HepG2 (cell line): ENCODE measurements around the gene GPATCH4. TPM values are rescaled to one million over a fixed set of nuclear protein-coding genes. Genes with fewer than 3 reads are reported as not detected.

ENCODE experiments used
- NFKB2 ChIP-seq: sonication (generic); formaldehyde crosslinking; IDR thresholded peaks from 2 replicates; pipeline ENCODE4 v1.4.0; 2020; ENCODE audit warnings: missing genetic modification reagents, borderline replicate concordance
- ZNF768 ChIP-seq: sonication (generic); formaldehyde crosslinking; IDR thresholded peaks from 2 replicates; pipeline ENCODE4 v1.4.0; 2020; ENCODE audit warnings: missing genetic modification reagents
- polyA plus RNA-seq, 8 experiments: library from polyadenylated mRNA; depleted of rRNA in 3 of 8; stranded (reverse) in 7 of 8; unstranded in 1 of 8; fragments of >200 nt; fragmentation: Illumina TruSeq in 4 of 8; extraction: Trizol in 4 of 8; gene quantifications; 2 replicates each; pipeline versions ENCODE4 v1.2.1 to v1.2.3, GENCODE V29; 2011 to 2016; ENCODE audit warnings: low read depth in 4 of 8, missing spikeins in 1 of 8, mixed read lengths in 1 of 8; ENCODE audit not compliant: insufficient read depth in 1 of 8
- total RNA-seq, 5 experiments: library from RNA; depleted of rRNA; stranded (reverse); fragments of >200 nt; fragmentation: Illumina TruSeq; extraction: Trizol; gene quantifications; 2 replicates each; pipeline ENCODE4 v1.2.3, GENCODE V29; 2016; ENCODE audit warnings: low read depth in 1 of 5
- TF ChIP-seq, protein P1 (sequence below): sonication (generic); formaldehyde crosslinking; IDR thresholded peaks from 2 replicates; pipeline ENCODE4 v1.5.0; 2020; ENCODE audit warnings: mild to moderate bottlenecking, missing genetic modification reagents, moderate library complexity
- TF ChIP-seq, protein P2 (sequence below), 2 experiments: sonication (generic) in 1 of 2; formaldehyde crosslinking in 1 of 2; IDR thresholded peaks; 2 replicates each; pipeline versions ENCODE4 v1.4.0 to v1.6.1; 2018 to 2020; ENCODE audit warnings: missing genetic modification reagents in 2 of 2, borderline replicate concordance in 1 of 2, low read depth in 1 of 2, mild to moderate bottlenecking in 1 of 2, missing biosample characterization in 1 of 2
- TF ChIP-seq, protein P3 (sequence below): sonication (generic); formaldehyde crosslinking; IDR thresholded peaks from 2 replicates; pipeline ENCODE4 v1.8.0; 2022; ENCODE audit warnings: missing genetic modification reagents, mild to moderate bottlenecking, borderline replicate concordance
- TF ChIP-seq, protein P4 (sequence below): sonication (generic); formaldehyde crosslinking; IDR thresholded peaks from 2 replicates; pipeline ENCODE4 v1.9.0; 2022; ENCODE audit warnings: missing genetic modification reagents, mild to moderate bottlenecking, borderline replicate concordance
- TF ChIP-seq, protein P5 (sequence below): sonication (generic); formaldehyde crosslinking; IDR thresholded peaks from 2 replicates; pipeline ENCODE4 v1.5.0; 2020; ENCODE audit warnings: missing genetic modification reagents

Gene GPATCH4
- total and polyA plus RNA-seq, 2 of the 13 experiments (the other 11 are each of a cell fraction or from before 2014, with no cell fraction given): 19.2 to 37.9 TPM

DNA sequence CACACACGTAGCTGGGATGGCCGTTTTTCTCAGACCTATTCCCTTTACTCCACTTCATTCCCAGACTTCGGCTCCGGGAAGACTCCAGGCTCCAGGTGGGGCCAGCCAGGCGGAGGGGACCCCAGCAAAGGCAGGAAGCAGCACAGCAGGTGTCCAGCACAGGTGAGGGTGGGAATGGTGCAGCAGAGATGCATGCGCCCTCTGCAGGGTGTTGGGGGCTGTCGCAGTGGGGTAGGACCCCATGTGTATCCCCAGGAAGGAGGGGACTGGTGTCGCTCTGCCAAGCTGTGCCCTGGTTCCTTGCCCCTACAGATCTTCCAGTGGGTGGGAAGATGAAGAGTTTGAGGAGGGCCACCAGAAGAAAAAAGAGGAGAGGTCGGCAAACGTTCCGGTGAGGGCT lies 16.5 kb downstream of the GPATCH4 start (continued):
- TF ChIP-seq, protein P1, sequence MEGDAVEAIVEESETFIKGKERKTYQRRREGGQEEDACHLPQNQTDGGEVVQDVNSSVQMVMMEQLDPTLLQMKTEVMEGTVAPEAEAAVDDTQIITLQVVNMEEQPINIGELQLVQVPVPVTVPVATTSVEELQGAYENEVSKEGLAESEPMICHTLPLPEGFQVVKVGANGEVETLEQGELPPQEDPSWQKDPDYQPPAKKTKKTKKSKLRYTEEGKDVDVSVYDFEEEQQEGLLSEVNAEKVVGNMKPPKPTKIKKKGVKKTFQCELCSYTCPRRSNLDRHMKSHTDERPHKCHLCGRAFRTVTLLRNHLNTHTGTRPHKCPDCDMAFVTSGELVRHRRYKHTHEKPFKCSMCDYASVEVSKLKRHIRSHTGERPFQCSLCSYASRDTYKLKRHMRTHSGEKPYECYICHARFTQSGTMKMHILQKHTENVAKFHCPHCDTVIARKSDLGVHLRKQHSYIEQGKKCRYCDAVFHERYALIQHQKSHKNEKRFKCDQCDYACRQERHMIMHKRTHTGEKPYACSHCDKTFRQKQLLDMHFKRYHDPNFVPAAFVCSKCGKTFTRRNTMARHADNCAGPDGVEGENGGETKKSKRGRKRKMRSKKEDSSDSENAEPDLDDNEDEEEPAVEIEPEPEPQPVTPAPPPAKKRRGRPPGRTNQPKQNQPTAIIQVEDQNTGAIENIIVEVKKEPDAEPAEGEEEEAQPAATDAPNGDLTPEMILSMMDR (CRISPR knock-in tag): peak; percentile 75
- TF ChIP-seq, protein P2, sequence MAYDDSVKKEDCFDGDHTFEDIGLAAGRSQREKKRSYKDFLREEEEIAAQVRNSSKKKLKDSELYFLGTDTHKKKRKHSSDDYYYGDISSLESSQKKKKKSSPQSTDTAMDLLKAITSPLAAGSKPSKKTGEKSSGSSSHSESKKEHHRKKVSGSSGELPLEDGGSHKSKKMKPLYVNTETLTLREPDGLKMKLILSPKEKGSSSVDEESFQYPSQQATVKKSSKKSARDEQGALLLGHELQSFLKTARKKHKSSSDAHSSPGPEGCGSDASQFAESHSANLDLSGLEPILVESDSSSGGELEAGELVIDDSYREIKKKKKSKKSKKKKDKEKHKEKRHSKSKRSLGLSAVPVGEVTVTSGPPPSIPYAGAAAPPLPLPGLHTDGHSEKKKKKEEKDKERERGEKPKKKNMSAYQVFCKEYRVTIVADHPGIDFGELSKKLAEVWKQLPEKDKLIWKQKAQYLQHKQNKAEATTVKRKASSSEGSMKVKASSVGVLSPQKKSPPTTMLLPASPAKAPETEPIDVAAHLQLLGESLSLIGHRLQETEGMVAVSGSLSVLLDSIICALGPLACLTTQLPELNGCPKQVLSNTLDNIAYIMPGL (CRISPR knock-in tag; IDR thresholded peaks at IDR 0.05; ENCODE audit: borderline replicate concordance in 1 of 2, low read depth in 1 of 2): 0 out of 4 replicates have a peak, but pooled peaks of 1 of the 2 experiments have one; percentile 20
- TF ChIP-seq ZNF768 (CRISPR knock-in tag) (peak; percentile 42; the same call in 1 of the 2 replicates), NFKB2 (0 out of 2 replicates have a peak, but pooled peaks have one; percentile 27)
- TF ChIP-seq, protein P3, sequence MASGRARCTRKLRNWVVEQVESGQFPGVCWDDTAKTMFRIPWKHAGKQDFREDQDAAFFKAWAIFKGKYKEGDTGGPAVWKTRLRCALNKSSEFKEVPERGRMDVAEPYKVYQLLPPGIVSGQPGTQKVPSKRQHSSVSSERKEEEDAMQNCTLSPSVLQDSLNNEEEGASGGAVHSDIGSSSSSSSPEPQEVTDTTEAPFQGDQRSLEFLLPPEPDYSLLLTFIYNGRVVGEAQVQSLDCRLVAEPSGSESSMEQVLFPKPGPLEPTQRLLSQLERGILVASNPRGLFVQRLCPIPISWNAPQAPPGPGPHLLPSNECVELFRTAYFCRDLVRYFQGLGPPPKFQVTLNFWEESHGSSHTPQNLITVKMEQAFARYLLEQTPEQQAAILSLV: 0 out of 2 replicates have a peak, but pooled peaks have one; percentile 33
- TF ChIP-seq, protein P4, sequence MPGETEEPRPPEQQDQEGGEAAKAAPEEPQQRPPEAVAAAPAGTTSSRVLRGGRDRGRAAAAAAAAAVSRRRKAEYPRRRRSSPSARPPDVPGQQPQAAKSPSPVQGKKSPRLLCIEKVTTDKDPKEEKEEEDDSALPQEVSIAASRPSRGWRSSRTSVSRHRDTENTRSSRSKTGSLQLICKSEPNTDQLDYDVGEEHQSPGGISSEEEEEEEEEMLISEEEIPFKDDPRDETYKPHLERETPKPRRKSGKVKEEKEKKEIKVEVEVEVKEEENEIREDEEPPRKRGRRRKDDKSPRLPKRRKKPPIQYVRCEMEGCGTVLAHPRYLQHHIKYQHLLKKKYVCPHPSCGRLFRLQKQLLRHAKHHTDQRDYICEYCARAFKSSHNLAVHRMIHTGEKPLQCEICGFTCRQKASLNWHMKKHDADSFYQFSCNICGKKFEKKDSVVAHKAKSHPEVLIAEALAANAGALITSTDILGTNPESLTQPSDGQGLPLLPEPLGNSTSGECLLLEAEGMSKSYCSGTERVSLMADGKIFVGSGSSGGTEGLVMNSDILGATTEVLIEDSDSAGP: 0 out of 2 replicates have a peak, but pooled peaks have one; percentile 36
- TF ChIP-seq, protein P5, sequence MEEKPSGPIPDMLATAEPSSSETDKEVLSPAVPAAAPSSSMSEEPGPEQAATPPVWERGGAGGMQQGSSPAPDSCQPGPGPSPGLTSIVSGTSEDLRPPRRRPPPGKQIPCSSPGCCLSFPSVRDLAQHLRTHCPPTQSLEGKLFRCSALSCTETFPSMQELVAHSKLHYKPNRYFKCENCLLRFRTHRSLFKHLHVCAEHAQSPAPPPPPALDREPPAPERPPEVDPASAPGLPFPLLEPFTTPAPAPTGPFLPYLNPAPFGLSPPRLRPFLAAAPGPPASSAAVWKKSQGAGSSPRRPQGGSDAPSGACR: no peak
